H9 (cell line): ENCODE results near the gene CAPN8. TPM values are rescaled to one million over a fixed set of nuclear protein-coding genes. Genes with fewer than 3 reads are reported as not detected.

Source experiments
- DNase-seq: peaks from one replicate; pipeline ENCODE4 v3.0.0-alpha.2; 2017
- H2AFZ ChIP-seq: one replicate; pipeline ENCODE4 v1.6.1; 2013; ENCODE audit warnings: mild to moderate bottlenecking, low read length, control low read depth, moderate library complexity
- H2AK5ac ChIP-seq: 2 replicates; pipeline ENCODE4 v1.6.1; 2013; ENCODE audit warnings: low read length, control low read depth, mixed read lengths; ENCODE audit not compliant: insufficient read length
- H2BK120ac ChIP-seq: one replicate; pipeline ENCODE4 v1.6.1; 2013; ENCODE audit warnings: low read depth, mild to moderate bottlenecking, low read length, control low read depth, inconsistent platforms; ENCODE audit not compliant: poor library complexity, severe bottlenecking
- H2BK12ac ChIP-seq: 2 replicates; pipeline ENCODE4 v1.6.1; 2013; ENCODE audit warnings: low read length, control low read depth, mixed read lengths, low read depth; ENCODE audit not compliant: insufficient read length
- H2BK15ac ChIP-seq: 2 replicates; pipeline ENCODE4 v1.6.1; 2013; ENCODE audit warnings: low read depth, low read length, control low read depth
- H2BK20ac ChIP-seq: one replicate; pipeline ENCODE4 v1.6.1; 2013; ENCODE audit warnings: low read depth, mild to moderate bottlenecking, low read length, control low read depth, inconsistent platforms; ENCODE audit not compliant: poor library complexity, severe bottlenecking
- H2BK5ac ChIP-seq: 2 replicates; pipeline ENCODE4 v1.6.1; 2013; ENCODE audit warnings: low read length, control low read depth, mixed read lengths; ENCODE audit not compliant: insufficient read length
- H3K14ac ChIP-seq: 2 replicates; pipeline ENCODE4 v1.6.1; 2013; ENCODE audit warnings: low read length, control low read depth; ENCODE audit not compliant: insufficient read depth
- H3K18ac ChIP-seq: 2 replicates; pipeline ENCODE4 v1.6.1; 2013; ENCODE audit warnings: low read depth, mild to moderate bottlenecking, mixed read lengths, low read length, control low read depth; ENCODE audit not compliant: insufficient read length
- H3K23ac ChIP-seq: 2 replicates; pipeline ENCODE4 v1.6.1; 2013; ENCODE audit warnings: low read length, control low read depth, mixed read lengths, low read depth; ENCODE audit not compliant: insufficient read length
- H3K23me2 ChIP-seq: 2 replicates; pipeline ENCODE4 v1.6.1; 2013; ENCODE audit warnings: low read depth, mild to moderate bottlenecking, mixed read lengths, low read length, control low read depth; ENCODE audit not compliant: insufficient read length, poor library complexity, severe bottlenecking
- H3K27ac ChIP-seq: 2 replicates; pipeline ENCODE4 v1.5.1; 2013; ENCODE audit warnings: low read length, control low read depth, mixed read lengths, low read depth; ENCODE audit not compliant: insufficient read length
- H3K27me3 ChIP-seq: 2 replicates; pipeline ENCODE4 v1.6.1; 2013; ENCODE audit warnings: low read length, control low read depth, inconsistent platforms; ENCODE audit not compliant: insufficient read depth
- H3K4ac ChIP-seq: 2 replicates; pipeline ENCODE4 v1.6.1; 2013; ENCODE audit warnings: low read depth, mild to moderate bottlenecking, control low read depth, inconsistent platforms, low read length, moderate library complexity
- H3K4me1 ChIP-seq: 2 replicates; pipeline ENCODE4 v1.6.1; 2013; ENCODE audit warnings: low read length, control low read depth, inconsistent platforms; ENCODE audit not compliant: insufficient read depth
- H3K4me2 ChIP-seq: 2 replicates; pipeline ENCODE4 v1.6.1; 2013; ENCODE audit warnings: low read length, control low read depth, mixed read lengths; ENCODE audit not compliant: insufficient read length, insufficient read depth
- H3K56ac ChIP-seq: 2 replicates; pipeline ENCODE4 v1.6.1; 2013; ENCODE audit warnings: low read depth, mild to moderate bottlenecking, mixed read lengths, low read length, control low read depth; ENCODE audit not compliant: insufficient read length
- H3K79me1 ChIP-seq: 2 replicates; pipeline ENCODE4 v1.6.1; 2013; ENCODE audit warnings: low read depth, mild to moderate bottlenecking, moderate library complexity, low read length, control low read depth, inconsistent platforms; ENCODE audit not compliant: insufficient read depth, poor library complexity, severe bottlenecking
- H3K79me2 ChIP-seq: 2 replicates; pipeline ENCODE4 v1.6.1; 2013; ENCODE audit warnings: low read length, control low read depth, inconsistent platforms; ENCODE audit not compliant: insufficient read depth
- H3K9ac ChIP-seq: 2 replicates; pipeline ENCODE4 v1.6.1; 2013; ENCODE audit warnings: low read length, control low read depth, mixed read lengths; ENCODE audit not compliant: insufficient read length; ENCODE audit errors: extremely low read depth
- H3K9me3 ChIP-seq: one replicate; pipeline ENCODE4 v1.6.1; 2013; ENCODE audit warnings: low read depth, low read length, inconsistent platforms; ENCODE audit not compliant: control insufficient read depth
- H3T11ph ChIP-seq: one replicate; pipeline ENCODE4 v1.6.1; 2013; ENCODE audit warnings: mild to moderate bottlenecking, low read length, control low read depth, inconsistent platforms
- H4K20me1 ChIP-seq: one replicate; pipeline ENCODE4 v1.6.1; 2013; ENCODE audit not compliant: control insufficient read depth, insufficient read length, insufficient read depth
- H4K5ac ChIP-seq: 2 replicates; pipeline ENCODE4 v1.6.1; 2013; ENCODE audit warnings: low read depth, mild to moderate bottlenecking, mixed read lengths, low read length, control low read depth; ENCODE audit not compliant: insufficient read length
- H4K8ac ChIP-seq: replicated peaks from 2 replicates; pipeline ENCODE4 v1.6.1; 2013; ENCODE audit warnings: low read length, control low read depth, mixed read lengths, low read depth; ENCODE audit not compliant: insufficient read length
- H4K91ac ChIP-seq: 2 replicates; pipeline ENCODE4 v1.6.1; 2013; ENCODE audit warnings: low read depth, mild to moderate bottlenecking, moderate library complexity, mixed read lengths, low read length, control low read depth; ENCODE audit not compliant: insufficient read length
- H3K27ac Mint-ChIP-seq, 3 experiments: 2 replicates in 2 of 3; 3 replicates in 1 of 3; pipeline ENCODE4 v1.8.0; 2020 to 2021; ENCODE audit warnings: mixed read lengths in 3 of 3, mild to moderate bottlenecking in 1 of 3, moderate library complexity in 1 of 3
- H3K27me3 Mint-ChIP-seq: 2 replicates; pipeline ENCODE4 v1.8.0; 2021; ENCODE audit warnings: low read depth, mild to moderate bottlenecking, moderate library complexity, mixed read lengths
- H3K36me3 Mint-ChIP-seq, 3 experiments: 2 replicates in 2 of 3; 3 replicates in 1 of 3; pipeline ENCODE4 v1.8.0; 2020 to 2021; ENCODE audit warnings: low read depth in 3 of 3, mixed read lengths in 3 of 3; ENCODE audit not compliant: insufficient read depth in 1 of 3
- H3K4me1 Mint-ChIP-seq, 2 experiments: 2 replicates each; pipeline ENCODE4 v1.8.0; 2020; ENCODE audit warnings: mixed read lengths in 2 of 2
- H3K4me3 Mint-ChIP-seq, 2 experiments: 2 replicates in 1 of 2; 3 replicates in 1 of 2; pipeline ENCODE4 v1.8.0; 2020 to 2021; ENCODE audit warnings: mild to moderate bottlenecking in 2 of 2, mixed read lengths in 2 of 2, moderate library complexity in 1 of 2
- H3K9me3 Mint-ChIP-seq, 2 experiments: 2 replicates in 1 of 2; 3 replicates in 1 of 2; pipeline ENCODE4 v1.8.0; 2020; ENCODE audit warnings: mild to moderate bottlenecking in 2 of 2, mixed read lengths in 2 of 2, moderate library complexity in 1 of 2
- WGBS: extraction: QIAGEN DNeasy Blood & Tissue Kit; methylation state at CpG from one replicate; pipeline ENCODE4 v1.1.7; 2013; ENCODE audit warnings: missing lambda C conversion rate, low lambda C conversion rate, mixed read lengths; ENCODE audit not compliant: insufficient read length; ENCODE audit errors: extremely low coverage; 5-methylcytosine and 5-hydroxymethylcytosine counted together
- total RNA-seq: library from RNA; stranded (reverse); gene quantifications from 2 replicates; pipeline ENCODE4 v1.2.1, GENCODE V29; 2021
- TF ChIP-seq, protein P1 (sequence below): fragments of 200-600 bp; sonication (generic); conservative IDR thresholded peaks from 3 replicates; pipeline ENCODE4 v1.8.0; 2021; ENCODE audit warnings: antibody characterized with exemption, mild to moderate bottlenecking

CAPN8 gene
- total RNA-seq, 1 experiment from 2014 or later = not detected

- Histone ChIP-seq H3K4me2 (no peak overlapping the region), H2BK15ac (no peak overlapping the region), H2BK120ac (no peak overlapping the region), H4K8ac (no peak overlapping the region), H3K79me1 (no peaks in the 10 kb centered on the region), H4K20me1 (no peaks in the 10 kb centered on the region), H3K56ac (no peak overlapping the region), H3K23ac (no peak overlapping the region), H4K5ac (no peak overlapping the region), H2AK5ac (no peak overlapping the region), H3K4me1 (peaks cover 6% of the 10 kb centered on the region; the same call in 1 of the 2 replicates), H3K4ac (no peak overlapping the region), H3K23me2 (no peaks in the 10 kb centered on the region), H3K27ac (no peak overlapping the region), H2AFZ (peak overlapping the region; percentile 19), H3K14ac (no peak overlapping the region), H3T11ph (no peak overlapping the region), H3K9me3 (no peaks in the 10 kb centered on the region), H2BK20ac (no peak overlapping the region), H2BK12ac (no peak overlapping the region), H3K18ac (peak overlapping the region; percentile 36), H3K79me2 (no peaks in the 10 kb centered on the region), H3K27me3 (no peaks in the 10 kb centered on the region), H3K9ac (no peak overlapping the region), H4K91ac (no peak overlapping the region), H2BK5ac (no peak overlapping the region)
- no CpG with 5 or more reads among the region's 12 CpGs for WGBS
- Mint-ChIP-seq H3K27ac (peak overlapping the region; percentile 62 to 90 (median 88); a peak in 5 of 7 replicates), H3K4me3 (no peak overlapping the region; a peak in 1 of 5 replicates), H3K27me3 (no peaks in the 10 kb centered on the region), H3K4me1 (peaks cover 33 to 34% of the 10 kb centered on the region in 2 experiments), H3K9me3 (no peaks in the 10 kb centered on the region; a peak in 1 of 5 replicates), H3K36me3 (0 out of 7 replicates have a peak, but pooled peaks cover 0 to 3% (median 0%) of the 10 kb centered on the region in 3 experiments)
- DNase-seq = peak; percentile 41
- TF ChIP-seq, protein P1, sequence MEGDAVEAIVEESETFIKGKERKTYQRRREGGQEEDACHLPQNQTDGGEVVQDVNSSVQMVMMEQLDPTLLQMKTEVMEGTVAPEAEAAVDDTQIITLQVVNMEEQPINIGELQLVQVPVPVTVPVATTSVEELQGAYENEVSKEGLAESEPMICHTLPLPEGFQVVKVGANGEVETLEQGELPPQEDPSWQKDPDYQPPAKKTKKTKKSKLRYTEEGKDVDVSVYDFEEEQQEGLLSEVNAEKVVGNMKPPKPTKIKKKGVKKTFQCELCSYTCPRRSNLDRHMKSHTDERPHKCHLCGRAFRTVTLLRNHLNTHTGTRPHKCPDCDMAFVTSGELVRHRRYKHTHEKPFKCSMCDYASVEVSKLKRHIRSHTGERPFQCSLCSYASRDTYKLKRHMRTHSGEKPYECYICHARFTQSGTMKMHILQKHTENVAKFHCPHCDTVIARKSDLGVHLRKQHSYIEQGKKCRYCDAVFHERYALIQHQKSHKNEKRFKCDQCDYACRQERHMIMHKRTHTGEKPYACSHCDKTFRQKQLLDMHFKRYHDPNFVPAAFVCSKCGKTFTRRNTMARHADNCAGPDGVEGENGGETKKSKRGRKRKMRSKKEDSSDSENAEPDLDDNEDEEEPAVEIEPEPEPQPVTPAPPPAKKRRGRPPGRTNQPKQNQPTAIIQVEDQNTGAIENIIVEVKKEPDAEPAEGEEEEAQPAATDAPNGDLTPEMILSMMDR = no peak
Observed at GRCh38 chr1:223652436-223652941, 13.0 kb downstream of the CAPN8 start.
